Retina (tissue), 1 donor: Measurements from ENCODE around the gene SNAI1.
"Not testable (repeated sequence)": the region's sequence is repeated elsewhere in the genome, so short reads cannot be mapped to it uniquely, and the experiment has no call there.

Experiments used
- DNase-seq: peaks from one replicate; pipeline ENCODE4 v3.0.0-alpha.2; 2016

SNAI1 gene

GRCh38 chr20:49982346-49983122 is at the start of gene SNAI1:
Gene SNAI1, plus strand, starts transcription at chr20:49982980. Its CDS starts 80 bp downstream, at chr20:49983060.
- peak; percentile 87 for DNase-seq

- no peak for DNase-seq
Measured at GRCh38 chr20:49935746-49936152, 47.0 kb upstream of the SNAI1 start.

- DNase-seq, result peak; percentile 91
Measured at GRCh38 chr20:49936153-49937026, 46.4 kb upstream of the SNAI1 start, which contains the start of gene RNF114. Gene RNF114, plus strand, starts transcription at chr20:49936397. Its CDS starts 16 bp downstream, at chr20:49936413.

- DNase-seq, result no peak
Measured at GRCh38 chr20:49937027-49937929, 45.5 kb upstream of the SNAI1 start.

- DNase-seq, result no peak
Measured at GRCh38 chr20:49938173-49939163, 44.3 kb upstream of the SNAI1 start.

GRCh38 chr20:49941456-49941855 is 41.3 kb upstream of the SNAI1 start:
- DNase-seq, result no peak

GRCh38 chr20:49942303-49942702 is 40.5 kb upstream of the SNAI1 start:
- DNase-seq, result no peak

- no peak for DNase-seq
Measured at GRCh38 chr20:49942942-49943341, 39.8 kb upstream of the SNAI1 start.

- no peak for DNase-seq
Measured at GRCh38 chr20:49945306-49945700, 37.5 kb upstream of the SNAI1 start.

GRCh38 chr20:49945701-49946477 is 36.9 kb upstream of the SNAI1 start:
- DNase-seq, result no peak

- no peak for DNase-seq
Measured at GRCh38 chr20:49948178-49948577, 34.6 kb upstream of the SNAI1 start.

- no peak for DNase-seq
Measured at GRCh38 chr20:49948809-49949507, 33.8 kb upstream of the SNAI1 start.

- DNase-seq, result no peak
Measured at GRCh38 chr20:49951151-49951550, 31.6 kb upstream of the SNAI1 start.

- DNase-seq, result no peak
Measured at GRCh38 chr20:49955167-49955566, 27.6 kb upstream of the SNAI1 start.

GRCh38 chr20:49955830-49956396 is 26.9 kb upstream of the SNAI1 start:
- not testable (repeated sequence) for DNase-seq

GRCh38 chr20:49956689-49957088 is 26.1 kb upstream of the SNAI1 start:
- no peak for DNase-seq

- DNase-seq, result not testable (repeated sequence)
Measured at GRCh38 chr20:49957089-49957938, 25.5 kb upstream of the SNAI1 start.

GRCh38 chr20:49961413-49961812 is 21.4 kb upstream of the SNAI1 start:
- DNase-seq, result no peak
